NB4 (cell line): ENCODE data around the gene TXNDC15.

Source experiments
- DNase-seq: peaks from one replicate; pipeline ENCODE4 v3.0.0; 2010; ENCODE audit warnings: low read depth
- H3K4me3 ChIP-seq: one replicate; pipeline ENCODE4 v1.5.1; 2011; ENCODE audit warnings: mild to moderate bottlenecking, low read depth, low read length, moderate library complexity
- CTCF ChIP-seq: IDR thresholded peaks from one replicate; pipeline ENCODE4 v1.5.1; 2012; ENCODE audit warnings: low read depth, low read length
- MAX ChIP-seq: IDR thresholded peaks from 2 replicates; pipeline ENCODE4 v1.6.1; 2011; ENCODE audit warnings: low read depth, low read length
- MYC ChIP-seq: IDR thresholded peaks from 2 replicates; pipeline ENCODE4 v1.6.1; 2011; ENCODE audit warnings: low read depth, low read length
- POLR2A ChIP-seq: IDR thresholded peaks from 2 replicates; pipeline ENCODE4 v1.6.1; 2011; ENCODE audit warnings: mild to moderate bottlenecking; ENCODE audit not compliant: insufficient read length; ENCODE audit errors: extremely low read depth

The TXNDC15 gene

GRCh38 chr5:134873987-134874830 is at the start of gene TXNDC15:
TSS of gene TXNDC15 (plus strand) at chr5:134874371. CDS start at chr5:134874428, 57 bp downstream.
- peak within 1 kb of the TSS; percentile 77 for H3K4me3 ChIP-seq
- DNase-seq = peak; percentile 91
- TF ChIP-seq MAX (peak; percentile 63), POLR2A (peak; percentile 64), MYC (peak; percentile 73), CTCF (no peak)

- no peak for DNase-seq
- H3K4me3 ChIP-seq = no peak overlapping the region
- no peak for TF ChIP-seq POLR2A
- TF ChIP-seq CTCF = no peak
- no peak for TF ChIP-seq MYC
- no peak for TF ChIP-seq MAX
Observed at GRCh38 chr5:134824681-134825080, 49.5 kb upstream of the TXNDC15 start.

GRCh38 chr5:134825212-134825611 is 49.0 kb upstream of the TXNDC15 start:
- no peak for TF ChIP-seq CTCF
- no peak for TF ChIP-seq POLR2A
- no peak for TF ChIP-seq MAX
- no peak for TF ChIP-seq MYC
- H3K4me3 ChIP-seq = no peak overlapping the region
- DNase-seq = peak; percentile 42

- DNase-seq = no peak
- no peak overlapping the region for H3K4me3 ChIP-seq
- TF ChIP-seq MAX (no peak), CTCF (no peak), MYC (no peak), POLR2A (no peak)
Observed at GRCh38 chr5:134833340-134834032, 40.7 kb upstream of the TXNDC15 start.

- no peak for DNase-seq
- TF ChIP-seq POLR2A = no peak
- TF ChIP-seq MYC = no peak
- no peak for TF ChIP-seq CTCF
- TF ChIP-seq MAX = no peak
- no peak overlapping the region for H3K4me3 ChIP-seq
Observed at GRCh38 chr5:134835623-134836022, 38.5 kb upstream of the TXNDC15 start.
